Mesodermal cell (in vitro differentiated cells): ENCODE data around the gene USP11.

Source experiments
- H3K27ac ChIP-seq: 2 replicates; pipeline ENCODE4 v1.7.0; 2013; ENCODE audit warnings: mild to moderate bottlenecking, low read depth, low read length, moderate library complexity; ENCODE audit not compliant: severe bottlenecking
- H3K36me3 ChIP-seq: 2 replicates; pipeline ENCODE4 v1.7.1; 2013; ENCODE audit warnings: mild to moderate bottlenecking, low read length, moderate library complexity; ENCODE audit not compliant: control insufficient read depth, insufficient read depth
- H3K4me1 ChIP-seq: one replicate; pipeline ENCODE4 v1.7.1; 2013; ENCODE audit warnings: mild to moderate bottlenecking, low read length; ENCODE audit not compliant: insufficient read depth, control insufficient read depth, poor library complexity, severe bottlenecking
- H3K4me3 ChIP-seq: 2 replicates; pipeline ENCODE4 v1.7.0; 2013; ENCODE audit warnings: low read length, control low read depth, mild to moderate bottlenecking; ENCODE audit not compliant: insufficient read depth, poor library complexity, severe bottlenecking; ENCODE audit errors: extremely low read depth
- H3K9me3 ChIP-seq: 2 replicates; pipeline ENCODE4 v1.7.1; 2013; ENCODE audit warnings: mild to moderate bottlenecking, low read length, moderate library complexity; ENCODE audit not compliant: control insufficient read depth
- whole genome bisulfite sequencing, 2 experiments: methylation state at CpG; one replicate each; pipeline ENCODE4 v1.1.5; 2013; ENCODE audit warnings: missing lambda C conversion rate in 2 of 2; ENCODE audit not compliant: insufficient coverage in 2 of 2; 5-methylcytosine and 5-hydroxymethylcytosine counted together

The USP11 gene

DNA sequence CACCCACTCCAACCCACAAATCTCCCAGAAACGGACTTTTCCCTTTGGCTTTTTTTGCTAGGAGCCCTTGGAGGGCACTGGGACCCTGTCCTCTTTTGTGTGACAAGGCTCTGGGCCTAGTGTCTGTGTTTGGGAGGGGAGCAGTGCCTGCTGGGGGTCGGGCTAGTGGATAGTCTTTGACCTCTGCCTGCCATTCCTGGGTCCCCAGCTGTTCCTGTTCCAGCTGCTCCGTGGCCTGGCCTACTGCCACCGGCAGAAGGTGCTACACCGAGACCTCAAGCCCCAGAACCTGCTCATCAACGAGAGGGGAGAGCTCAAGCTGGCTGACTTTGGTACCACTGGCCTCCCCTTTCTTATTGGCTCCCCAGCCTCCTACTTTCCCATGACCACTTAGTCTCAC is 6.7 kb upstream of the USP11 start:
- Histone ChIP-seq H3K27ac (no peak overlapping the region), H3K4me3 (no peak overlapping the region), H3K36me3 (peaks cover 64% of the 10 kb centered on the region), H3K9me3 (no peaks in the 10 kb centered on the region), H3K4me1 (no peaks in the 10 kb centered on the region)
- 100% methylated on average over 1 to 5 of the region's 6 CpGs for WGBS, 2 experiments

DNA sequence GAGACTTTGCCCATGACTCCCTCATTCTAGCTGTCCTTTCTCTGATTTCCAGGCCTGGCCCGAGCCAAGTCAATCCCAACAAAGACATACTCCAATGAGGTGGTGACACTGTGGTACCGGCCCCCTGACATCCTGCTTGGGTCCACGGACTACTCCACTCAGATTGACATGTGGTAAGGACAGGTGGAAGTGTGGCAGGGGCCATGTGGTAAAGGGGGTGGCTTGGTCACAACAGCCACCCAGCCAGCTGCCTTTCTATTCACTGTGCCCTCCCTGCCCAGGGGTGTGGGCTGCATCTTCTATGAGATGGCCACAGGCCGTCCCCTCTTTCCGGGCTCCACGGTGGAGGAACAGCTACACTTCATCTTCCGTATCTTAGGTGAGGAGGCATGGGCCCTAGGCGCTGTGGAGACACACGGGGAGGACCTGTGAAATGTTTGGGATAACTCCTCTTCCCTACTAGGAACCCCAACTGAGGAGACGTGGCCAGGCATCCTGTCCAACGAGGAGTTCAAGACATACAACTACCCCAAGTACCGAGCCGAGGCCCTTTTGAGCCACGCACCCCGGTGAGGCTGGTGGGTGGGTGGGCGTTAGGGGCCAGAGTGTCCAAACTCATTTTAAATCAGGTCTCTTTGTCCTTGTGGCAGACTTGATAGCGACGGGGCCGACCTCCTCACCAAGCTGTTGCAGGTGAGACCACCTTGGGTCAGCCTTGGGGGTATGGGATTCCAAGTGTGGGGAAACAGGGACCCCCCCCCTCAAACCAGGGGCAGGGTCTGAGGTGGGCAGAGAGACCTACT is 6.1 kb upstream of the USP11 start:
- Histone ChIP-seq H3K4me3 (no peak overlapping the region), H3K9me3 (no peaks in the 10 kb centered on the region), H3K27ac (no peak overlapping the region), H3K4me1 (no peaks in the 10 kb centered on the region), H3K36me3 (peaks cover 60% of the 10 kb centered on the region)
- 88% methylated on average over 8 of the region's 19 CpGs; no CpG with 5 or more reads in 1 of the 2 experiments for WGBS, 2 experiments

DNA sequence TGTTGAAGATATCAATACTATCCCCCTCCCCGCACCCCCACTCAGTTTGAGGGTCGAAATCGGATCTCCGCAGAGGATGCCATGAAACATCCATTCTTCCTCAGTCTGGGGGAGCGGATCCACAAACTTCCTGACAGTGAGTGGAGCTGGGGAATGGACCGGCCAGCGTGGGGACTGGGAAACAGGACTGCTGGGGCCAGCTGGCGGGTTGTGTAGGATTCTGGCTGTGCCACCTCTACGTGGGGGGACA is 5.5 kb upstream of the USP11 start:
- Histone ChIP-seq H3K9me3 (no peaks in the 10 kb centered on the region), H3K4me3 (no peak overlapping the region), H3K36me3 (peaks cover 60% of the 10 kb centered on the region), H3K27ac (no peak overlapping the region), H3K4me1 (no peaks in the 10 kb centered on the region)
- WGBS, 2 experiments = no CpG with 5 or more reads among the region's 9 CpGs

DNA sequence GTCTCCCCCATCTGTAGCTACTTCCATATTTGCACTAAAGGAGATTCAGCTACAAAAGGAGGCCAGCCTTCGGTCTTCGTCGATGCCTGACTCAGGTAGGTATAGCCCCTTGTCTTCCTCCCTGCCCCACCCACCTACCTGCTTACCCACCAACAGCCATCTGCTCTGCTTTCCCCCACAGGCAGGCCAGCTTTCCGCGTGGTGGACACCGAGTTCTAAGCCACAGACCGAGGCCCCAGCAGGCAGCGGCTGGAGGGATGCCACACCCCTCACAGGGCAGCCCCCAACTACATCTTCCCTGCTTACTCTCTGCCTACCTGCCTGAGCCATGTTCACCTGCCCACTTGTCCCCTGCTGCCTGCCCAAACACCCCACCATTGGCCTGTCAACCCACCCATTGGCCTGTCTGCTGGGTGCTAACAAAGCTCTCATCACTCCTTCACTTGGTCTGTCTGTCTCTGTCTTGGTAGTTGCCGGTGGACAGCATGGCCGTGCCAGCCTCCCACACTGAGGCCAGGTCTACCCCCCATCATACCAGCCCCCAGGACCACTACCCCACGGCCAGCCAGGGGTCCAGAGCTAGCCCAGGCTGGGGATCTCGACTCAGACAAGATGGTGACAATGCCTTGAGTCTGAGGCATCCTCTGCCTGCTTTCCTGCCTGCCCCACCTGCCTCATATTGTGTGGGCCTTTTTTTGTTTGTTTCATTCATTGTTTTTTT is 4.1 kb upstream of the USP11 start:
- peaks cover 48% of the 10 kb centered on the region for H3K36me3 ChIP-seq
- 90 to 98% methylated on average over 2 to 5 of the region's 12 CpGs for WGBS, 2 experiments
- no peaks in the 10 kb centered on the region for H3K4me1 ChIP-seq
- H3K27ac ChIP-seq = no peak overlapping the region
- H3K4me3 ChIP-seq = no peak overlapping the region
- no peaks in the 10 kb centered on the region for H3K9me3 ChIP-seq

DNA sequence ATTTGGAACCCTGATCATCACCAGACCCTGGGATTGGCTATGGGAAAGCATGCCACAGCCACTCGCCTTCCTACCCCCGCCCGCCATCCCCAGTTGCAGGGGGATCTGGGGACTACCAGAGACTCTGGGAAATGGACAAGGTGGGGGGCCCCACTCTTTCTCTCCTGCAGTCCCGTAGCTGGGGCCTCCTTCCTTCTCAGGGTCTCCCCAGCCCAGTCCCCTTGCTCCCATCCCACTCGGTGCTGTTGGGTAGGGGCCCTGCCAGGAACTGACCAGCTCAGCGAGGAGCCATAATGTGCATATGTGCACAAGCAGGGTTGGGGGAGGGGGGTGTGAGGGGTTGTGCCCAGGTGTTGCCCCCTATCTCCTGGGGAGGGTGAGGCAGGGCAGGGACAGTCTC is 3.4 kb upstream of the USP11 start:
- no peaks in the 10 kb centered on the region for H3K4me1 ChIP-seq
- peaks cover 41% of the 10 kb centered on the region for H3K36me3 ChIP-seq
- no peak overlapping the region for H3K27ac ChIP-seq
- H3K4me3 ChIP-seq = no peak overlapping the region
- WGBS, 2 experiments = 100% methylated on average over 3 of the region's 6 CpGs; no CpG with 5 or more reads in 1 of the 2 experiments
- no peaks in the 10 kb centered on the region for H3K9me3 ChIP-seq

DNA sequence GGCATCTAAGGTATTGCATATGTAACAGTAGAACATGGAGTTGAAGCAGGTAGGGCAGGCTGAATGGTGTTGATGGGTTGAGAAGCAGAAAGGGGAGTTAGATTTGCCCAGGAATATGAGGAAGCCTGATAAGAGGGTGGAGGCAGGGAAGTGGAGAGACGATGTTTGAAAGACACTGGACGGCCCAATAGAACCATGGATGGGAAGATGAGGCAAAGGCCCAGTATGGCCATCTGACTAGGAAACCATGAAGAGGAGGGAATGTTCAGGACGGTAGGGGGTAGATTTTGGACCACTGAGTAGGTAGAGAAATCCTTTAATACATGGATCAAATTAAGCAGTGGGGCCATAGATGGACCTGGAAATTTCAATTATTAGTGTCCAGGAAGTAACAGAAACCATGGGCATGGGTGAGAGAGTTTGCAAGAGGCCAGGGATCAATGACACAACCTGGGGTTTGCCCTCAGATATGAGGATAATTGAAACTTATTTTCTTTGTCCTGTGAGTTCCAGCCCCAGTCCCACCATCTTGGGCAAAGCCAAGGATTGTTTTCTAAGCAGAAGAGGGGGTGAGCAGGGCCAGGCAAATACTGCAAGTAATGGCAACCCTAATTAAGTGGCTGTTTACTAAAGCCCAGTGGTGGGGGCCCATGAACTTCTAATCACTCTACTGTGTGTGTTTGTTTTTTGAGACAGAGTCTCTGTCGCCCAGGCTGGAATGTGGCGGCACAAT is 2.5 kb upstream of the USP11 start:
- Histone ChIP-seq H3K9me3 (no peaks in the 10 kb centered on the region), H3K27ac (no peak overlapping the region), H3K36me3 (peaks cover 33% of the 10 kb centered on the region), H3K4me1 (peaks cover 2% of the 10 kb centered on the region), H3K4me3 (no peak overlapping the region)
- WGBS, 2 experiments = 97% methylated on average over 5 of the region's 5 CpGs; no CpG with 5 or more reads in 1 of the 2 experiments

DNA sequence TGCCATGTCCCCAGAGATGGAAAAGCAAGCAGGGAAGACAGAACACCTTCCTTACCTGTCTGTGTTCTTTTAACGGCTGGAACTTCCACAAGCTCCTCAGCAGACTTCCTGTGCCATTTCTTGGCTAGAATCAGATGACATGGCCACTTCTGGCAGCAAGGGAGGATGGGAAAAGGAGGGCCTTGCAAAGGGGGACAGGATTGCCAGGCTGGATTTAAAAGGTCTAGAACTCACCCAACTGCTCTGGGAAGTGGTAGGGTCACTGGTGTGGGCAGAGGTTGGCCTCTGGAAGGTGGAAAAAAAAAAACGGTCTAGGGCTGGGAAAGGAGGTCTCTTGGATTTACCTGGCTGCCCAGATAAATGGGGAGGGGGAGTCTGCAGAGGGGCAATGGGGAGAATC is 1.6 kb upstream of the USP11 start:
- Histone ChIP-seq H3K27ac (no peak overlapping the region), H3K9me3 (no peaks in the 10 kb centered on the region), H3K4me1 (peaks cover 2% of the 10 kb centered on the region), H3K4me3 (no peak overlapping the region), H3K36me3 (peaks cover 26% of the 10 kb centered on the region)
- WGBS, 2 experiments = 100% methylated on average over 1 of the region's 2 CpGs; no CpG with 5 or more reads in 1 of the 2 experiments

DNA sequence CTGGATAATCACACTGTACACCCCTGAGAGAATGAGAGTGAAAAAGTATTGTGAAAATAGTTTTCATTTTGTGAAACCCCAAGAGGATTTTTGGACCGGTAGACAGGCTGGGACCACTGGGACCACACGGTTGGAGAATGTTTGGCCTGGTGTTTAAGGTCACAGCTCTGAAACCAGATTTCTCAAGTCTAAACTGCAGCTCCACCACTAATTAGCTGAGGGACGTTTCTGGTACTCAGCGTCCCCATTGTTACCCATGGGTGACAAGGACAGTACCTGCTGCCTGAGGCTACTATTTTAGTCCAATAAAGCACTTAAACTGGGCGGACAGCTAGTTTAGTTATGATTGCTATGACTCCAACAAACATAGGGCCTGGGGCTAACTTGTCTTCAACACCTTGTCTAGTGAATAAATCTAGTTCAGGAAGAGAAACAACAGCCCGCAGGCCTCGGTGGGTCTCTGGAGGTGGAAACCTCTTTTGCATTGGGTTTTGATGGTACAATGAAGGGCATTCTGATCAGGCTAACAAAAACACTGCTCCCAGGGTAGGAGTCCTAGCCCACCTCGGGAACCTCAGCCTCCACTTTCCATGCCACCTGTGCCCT is 509 bp upstream of the USP11 start:
- H3K4me1 ChIP-seq = peaks cover 2% of the 10 kb centered on the region
- WGBS, 2 experiments = 86 to 100% methylated on average over 2 of the region's 8 CpGs
- peak overlapping the region; percentile 56 for H3K4me3 ChIP-seq
- peak overlapping the region; percentile 90 for H3K27ac ChIP-seq
- no peaks in the 10 kb centered on the region for H3K9me3 ChIP-seq
- peaks cover 15% of the 10 kb centered on the region for H3K36me3 ChIP-seq

DNA sequence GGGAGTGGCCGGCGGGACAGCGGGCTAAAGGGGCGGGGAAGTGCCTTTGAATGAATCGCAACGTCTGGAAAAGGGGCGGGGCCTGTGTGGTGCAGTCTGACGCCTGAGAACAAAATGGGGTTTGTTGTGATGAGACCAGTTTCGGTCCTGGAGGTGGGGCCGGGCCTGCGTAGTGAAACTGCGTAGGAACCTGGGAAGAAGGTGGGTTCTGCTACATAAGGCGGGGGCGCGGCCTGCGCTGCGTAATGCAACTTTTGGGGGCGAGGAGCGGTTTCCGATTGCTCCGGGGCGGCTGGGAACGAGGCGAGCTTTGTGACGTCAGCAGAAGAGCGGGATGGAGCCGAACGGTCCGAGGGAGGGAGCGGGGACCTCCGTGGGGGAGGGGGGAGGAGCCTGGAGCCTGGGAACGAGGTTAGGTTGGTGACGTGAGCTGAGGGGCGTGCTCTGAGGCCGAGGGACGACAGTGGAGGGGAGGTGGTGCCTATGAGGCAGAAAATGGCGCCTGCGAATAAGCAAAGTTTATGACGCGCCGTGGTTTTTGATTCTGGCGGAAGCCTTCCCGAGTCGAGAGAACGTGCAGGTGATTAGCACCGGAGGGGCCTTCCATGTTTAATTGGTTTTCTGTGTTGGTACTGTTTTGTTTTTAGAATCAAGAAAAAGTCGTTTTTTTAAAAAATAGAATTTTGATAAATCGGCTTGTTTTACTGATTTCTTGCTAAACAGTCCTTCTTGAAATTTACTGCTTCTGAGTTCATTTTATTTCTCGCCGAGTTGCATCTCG is 714 bp downstream of the USP11 start:
- Histone ChIP-seq H3K36me3 (peaks cover 7% of the 10 kb centered on the region), H3K4me3 (peak overlapping the region; percentile 56), H3K9me3 (no peaks in the 10 kb centered on the region), H3K27ac (peak overlapping the region; percentile 90), H3K4me1 (peaks cover 2% of the 10 kb centered on the region)
- 0% methylated on average over 1 to 5 of the region's 51 CpGs for WGBS, 2 experiments

DNA sequence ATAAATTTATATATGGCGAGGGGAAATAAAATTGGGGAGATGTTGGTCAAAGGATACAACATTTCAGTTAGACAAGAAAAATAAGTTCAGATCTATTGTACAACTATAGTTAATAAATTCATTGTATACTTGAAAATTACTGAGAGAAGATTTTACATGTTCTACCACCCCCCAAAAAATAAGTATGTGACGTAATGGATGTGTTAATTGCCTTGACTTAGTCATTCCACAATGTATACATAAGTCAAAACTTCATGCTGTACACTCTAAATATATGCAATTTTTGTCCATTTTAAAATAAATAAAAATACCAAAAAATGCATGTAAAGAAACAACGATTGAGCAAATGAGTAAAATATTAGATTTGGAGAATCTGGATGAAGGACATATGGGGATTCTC is 1.8 kb downstream of the USP11 start:
- WGBS, 2 experiments = no CpG with 5 or more reads among the region's 3 CpGs
- no peaks in the 10 kb centered on the region for H3K9me3 ChIP-seq
- no peak overlapping the region for H3K27ac ChIP-seq
- H3K4me1 ChIP-seq = peaks cover 2% of the 10 kb centered on the region
- peak overlapping the region; percentile 56 for H3K4me3 ChIP-seq
- peaks cover 5% of the 10 kb centered on the region for H3K36me3 ChIP-seq
